RWPE1 (cell line): ENCODE measurements around the gene RUFY4.
"Not testable (repeated sequence)": the region's sequence is repeated elsewhere in the genome, so short reads cannot be mapped to it uniquely, and the experiment has no call there.

Source experiments
- CTCF ChIA-PET: fragments of 350-600 bp; sonication (Branson Sonifier 250); formaldehyde crosslinking; extraction: SDS; loops from one replicate; lab custom pipeline; 2021; lab: Yijun Ruan, JAX
- POLR2A ChIA-PET: fragments of 400-600 bp; formaldehyde crosslinking; extraction: SDS; loops from one replicate; lab custom pipeline; 2020; ENCODE audit warnings: antibody characterized with exemption; ENCODE audit not compliant: low non-redundant PET; lab: Yijun Ruan, JAX
- DNase-seq: peaks from one replicate; pipeline ENCODE4 v3.0.0; 2012; ENCODE audit warnings: low spot score
- H3K27ac ChIP-seq: fragments of 450-650 bp; 2 replicates; pipeline ENCODE4 v1.5.1; 2017
- CTCF ChIP-seq: fragments of 450-650 bp; conservative IDR thresholded peaks from 2 replicates; pipeline ENCODE4 v1.5.1; 2017; ENCODE audit warnings: low read depth, mild to moderate bottlenecking

RUFY4 gene

GRCh38 chr2:218068721-218069334 is at the start of gene RUFY4:
TSS of gene RUFY4 (plus strand) at chr2:218069253. CDS start at chr2:218070606, 1,353 bp downstream.
- POLR2A ChIA-PET = interaction anchor here (0.5 kb wide), 1 partner anchor 22 kb away, joined by 5 read pairs; no protein-coding TSS in a partner anchor
- H3K27ac ChIP-seq = not testable (repeated sequence)
- peak; percentile 29 for DNase-seq
- CTCF ChIA-PET = interaction anchor here (0.6 to 2.0 kb wide), 10 partner anchors 15 to 297 kb away, joined by 3 to 15 read pairs (median 3); no protein-coding TSS in a partner anchor
- TF ChIP-seq CTCF = peak; percentile 88

GRCh38 chr2:218019411-218020060 is 49.5 kb upstream of the RUFY4 start:
- POLR2A ChIA-PET = no interaction called here
- CTCF ChIA-PET = no interaction called here
- DNase-seq = no peak
- TF ChIP-seq CTCF = no peak
- H3K27ac ChIP-seq = peak overlapping the region; percentile 10; the same call in 1 of the 2 replicates

- POLR2A ChIA-PET = no interaction called here
- TF ChIP-seq CTCF = no peak
- CTCF ChIA-PET = no interaction called here
- H3K27ac ChIP-seq = peak overlapping the region; percentile 10; the same call in 1 of the 2 replicates
- no peak for DNase-seq
Measured at GRCh38 chr2:218020281-218020680, 48.8 kb upstream of the RUFY4 start.

GRCh38 chr2:218020966-218021535 is 48.0 kb upstream of the RUFY4 start:
- DNase-seq = no peak
- no peak for TF ChIP-seq CTCF
- CTCF ChIA-PET = no interaction called here

GRCh38 chr2:218021536-218022071 is 47.4 kb upstream of the RUFY4 start:
- H3K27ac ChIP-seq = no peak overlapping the region; the same call in 1 of the 2 replicates
- ChIA-PET CTCF (interaction anchor here (0.7 kb wide), 1 partner anchor 28 kb away, joined by 3 read pairs; no protein-coding TSS in a partner anchor), POLR2A (no interaction called here)
- TF ChIP-seq CTCF = no peak
- no peak for DNase-seq

More at GRCh38 chr2:218020966-218021535, 48.0 kb upstream of the RUFY4 start:
- H3K27ac ChIP-seq = no peak overlapping the region; the same call in 1 of the 2 replicates
- POLR2A ChIA-PET = no interaction called here
